ENCODE results near the gene C2CD2L.

DNA sequence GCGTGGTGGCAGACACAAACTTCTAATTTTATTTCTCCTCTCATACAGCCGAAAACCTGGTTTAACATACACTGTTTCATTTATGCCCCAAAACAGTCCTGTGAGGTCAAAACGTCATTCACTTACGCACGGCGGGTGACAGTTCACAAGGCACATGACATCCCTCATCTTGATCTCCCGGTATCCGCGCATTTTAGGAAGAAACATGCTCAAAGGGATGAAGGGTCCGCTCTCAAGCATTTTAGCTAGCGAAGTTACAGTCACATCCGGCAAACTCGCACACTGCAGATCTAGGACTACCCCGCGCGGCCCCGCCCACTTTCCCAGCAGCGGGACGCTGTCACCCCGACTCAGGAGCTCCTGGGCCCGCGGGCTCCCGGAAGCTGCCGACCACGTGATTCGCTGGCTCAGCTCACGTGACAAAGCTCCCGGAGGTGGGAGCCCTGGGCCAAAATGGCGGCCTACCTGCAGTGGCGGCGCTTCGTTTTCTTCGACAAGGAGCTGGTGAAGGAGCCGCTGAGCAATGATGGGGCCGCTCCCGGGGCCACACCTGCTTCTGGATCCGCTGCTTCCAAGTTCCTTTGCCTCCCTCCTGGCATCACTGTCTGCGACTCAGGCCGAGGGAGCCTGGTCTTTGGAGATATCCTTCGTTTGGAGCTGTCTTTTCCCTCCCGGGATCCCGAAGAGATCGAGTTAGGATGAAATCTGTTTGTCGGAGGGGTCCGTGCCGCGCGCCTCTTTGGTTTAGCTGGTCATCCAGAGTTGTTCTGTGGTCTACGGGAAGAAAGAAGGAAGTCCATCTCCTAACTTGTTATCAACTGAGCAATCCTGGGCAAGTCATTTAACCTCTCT lies 39.5 kb upstream of the C2CD2L start, which contains the start of gene VPS11:
- TF ChIP-seq, protein P1, sequence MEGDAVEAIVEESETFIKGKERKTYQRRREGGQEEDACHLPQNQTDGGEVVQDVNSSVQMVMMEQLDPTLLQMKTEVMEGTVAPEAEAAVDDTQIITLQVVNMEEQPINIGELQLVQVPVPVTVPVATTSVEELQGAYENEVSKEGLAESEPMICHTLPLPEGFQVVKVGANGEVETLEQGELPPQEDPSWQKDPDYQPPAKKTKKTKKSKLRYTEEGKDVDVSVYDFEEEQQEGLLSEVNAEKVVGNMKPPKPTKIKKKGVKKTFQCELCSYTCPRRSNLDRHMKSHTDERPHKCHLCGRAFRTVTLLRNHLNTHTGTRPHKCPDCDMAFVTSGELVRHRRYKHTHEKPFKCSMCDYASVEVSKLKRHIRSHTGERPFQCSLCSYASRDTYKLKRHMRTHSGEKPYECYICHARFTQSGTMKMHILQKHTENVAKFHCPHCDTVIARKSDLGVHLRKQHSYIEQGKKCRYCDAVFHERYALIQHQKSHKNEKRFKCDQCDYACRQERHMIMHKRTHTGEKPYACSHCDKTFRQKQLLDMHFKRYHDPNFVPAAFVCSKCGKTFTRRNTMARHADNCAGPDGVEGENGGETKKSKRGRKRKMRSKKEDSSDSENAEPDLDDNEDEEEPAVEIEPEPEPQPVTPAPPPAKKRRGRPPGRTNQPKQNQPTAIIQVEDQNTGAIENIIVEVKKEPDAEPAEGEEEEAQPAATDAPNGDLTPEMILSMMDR (IDR thresholded peaks at IDR 0.05 in 4 of 5, conservative IDR thresholded peaks at IDR 0.05 in 1 of 5) = peak in 1 of 5 experiments; percentile 26
- TF ChIP-seq POLR2A (IDR thresholded peaks at IDR 0.05) = peak; percentile 70 to 71
